SJCRH30 (cell line): ENCODE data around the gene CENPA. TPM values are rescaled to one million over a fixed set of nuclear protein-coding genes. Genes with fewer than 3 reads are reported as not detected.

Experiments used
- DNase-seq, 2 experiments: peaks; one replicate each; pipeline ENCODE4 v3.0.0-alpha.2; 2015 to 2020
- H3K27ac ChIP-seq: fragments of 250-450 bp; sonication (Bioruptor Pico); 2 replicates; pipeline ENCODE4 v1.5.1; 2020; ENCODE audit warnings: mild to moderate bottlenecking, moderate library complexity
- H3K27me3 ChIP-seq: fragments of 250-450 bp; sonication (Bioruptor Pico); 2 replicates; pipeline ENCODE4 v1.5.1; 2020; ENCODE audit warnings: mild to moderate bottlenecking, moderate library complexity
- H3K36me3 ChIP-seq: fragments of 250-450 bp; sonication (Bioruptor Pico); 2 replicates; pipeline ENCODE4 v1.5.1; 2020; ENCODE audit warnings: mild to moderate bottlenecking, moderate library complexity
- H3K4me1 ChIP-seq: fragments of 250-450 bp; sonication (Bioruptor Pico); 2 replicates; pipeline ENCODE4 v1.5.1; 2020; ENCODE audit warnings: mild to moderate bottlenecking, moderate library complexity
- H3K4me3 ChIP-seq: fragments of 250-450 bp; sonication (Bioruptor Pico); 2 replicates; pipeline ENCODE4 v1.5.1; 2020; ENCODE audit warnings: mild to moderate bottlenecking, moderate library complexity
- H3K9me3 ChIP-seq: fragments of 250-450 bp; sonication (Bioruptor Pico); replicated peaks from 2 replicates; pipeline ENCODE4 v1.5.1; 2020; ENCODE audit warnings: mild to moderate bottlenecking, moderate library complexity
- total RNA-seq: library from RNA; depleted of rRNA; stranded (reverse); fragments of >200 nt; shearing (Covaris generic); gene quantifications from 2 replicates; pipeline ENCODE4 v1.2.3, GENCODE V29; 2014; rRNA removed

Gene CENPA
- total RNA-seq, 1 experiment from 2014 or later = 50.2 TPM

DNA sequence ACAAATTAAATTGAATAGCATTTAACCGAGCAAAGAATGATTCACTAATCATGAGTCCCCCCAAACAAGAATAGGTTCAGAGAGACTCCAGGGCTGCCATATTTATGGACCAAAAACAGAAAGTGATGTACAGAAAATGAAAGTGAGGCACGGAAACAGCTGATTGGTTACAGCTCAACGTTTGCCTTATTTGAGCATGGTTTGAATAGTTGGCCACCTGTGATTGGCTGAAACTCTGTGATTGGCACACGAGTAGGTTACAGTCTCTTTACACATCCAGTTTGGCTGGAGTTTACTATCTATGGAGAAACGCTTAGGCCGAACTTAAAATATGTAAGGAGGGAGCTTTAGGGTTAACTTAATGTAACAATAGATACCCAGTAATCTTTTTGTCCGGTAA, 35.1 kb downstream of the CENPA start:
- Histone ChIP-seq H3K4me3 (no peak overlapping the region), H3K4me1 (no peaks in the 10 kb centered on the region), H3K27ac (no peak overlapping the region), H3K36me3 (no peaks in the 10 kb centered on the region), H3K9me3 (no peaks in the 10 kb centered on the region), H3K27me3 (peaks cover 9% of the 10 kb centered on the region; the same call in 1 of the 2 replicates)
- no peak for DNase-seq

DNA sequence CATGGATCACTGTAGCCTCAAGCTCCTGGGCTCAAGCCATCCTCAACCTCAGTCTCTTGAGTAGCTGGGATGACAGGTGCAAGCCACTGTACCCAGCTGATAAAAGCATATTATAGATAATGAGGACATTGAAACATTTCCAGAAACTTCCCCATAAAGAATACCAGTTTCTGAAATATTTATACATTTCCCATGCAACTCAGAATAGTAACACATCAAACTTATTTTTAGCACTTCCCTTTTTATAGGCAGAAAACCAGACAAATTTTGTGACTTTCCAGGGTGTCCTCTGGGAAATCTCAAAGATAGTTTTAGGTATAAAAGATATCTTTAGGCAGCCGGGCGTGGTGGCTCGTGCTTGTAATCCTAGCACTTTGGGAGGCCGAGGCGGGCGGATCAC, 37.0 kb downstream of the CENPA start:
- DNase-seq = no peak
- Histone ChIP-seq H3K9me3 (no peaks in the 10 kb centered on the region), H3K36me3 (no peaks in the 10 kb centered on the region), H3K27ac (no peak overlapping the region), H3K4me3 (no peak overlapping the region), H3K4me1 (no peaks in the 10 kb centered on the region), H3K27me3 (peaks cover 5% of the 10 kb centered on the region; the same call in 1 of the 2 replicates)

DNA sequence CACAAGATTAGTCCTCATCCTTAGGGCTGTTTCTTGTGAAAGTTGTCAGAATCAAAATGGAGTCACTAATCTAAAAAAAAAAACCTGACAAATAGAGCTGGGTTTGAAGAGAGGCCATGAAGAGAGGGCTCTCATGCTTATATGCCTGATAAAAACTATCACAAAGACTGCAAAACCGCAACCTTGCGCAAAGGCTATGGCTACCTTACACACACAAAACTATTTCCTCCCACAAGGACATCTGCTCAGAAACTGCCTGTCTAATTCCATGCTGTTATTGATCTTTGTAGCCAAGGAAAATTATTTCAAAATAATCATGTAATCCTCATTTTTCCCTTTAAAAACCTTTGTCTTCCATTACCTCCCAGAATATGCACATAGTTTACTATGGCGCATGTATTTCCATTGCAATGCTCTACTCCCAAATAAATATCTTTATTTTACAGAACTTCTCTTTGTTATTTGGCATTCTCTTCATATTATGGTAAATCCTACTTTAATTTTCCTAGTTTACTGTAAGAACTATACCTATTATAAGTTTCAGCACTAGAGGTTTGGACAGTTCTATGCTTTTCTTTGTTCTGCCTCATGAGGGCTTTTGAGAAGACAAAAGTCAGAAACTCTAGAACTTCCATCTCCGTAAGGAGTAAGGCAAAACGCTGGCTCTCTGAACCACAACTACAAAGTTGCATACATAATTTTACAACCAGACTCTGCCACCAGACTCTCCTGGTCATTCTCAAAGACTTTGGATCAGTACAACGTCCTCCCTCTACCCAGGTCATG, 52.5 kb downstream of the CENPA start:
- H3K27ac ChIP-seq = no peak overlapping the region
- no peak overlapping the region for H3K4me3 ChIP-seq
- H3K36me3 ChIP-seq = no peaks in the 10 kb centered on the region
- DNase-seq = peak in 1 of 2 experiments; percentile 49
- no peaks in the 10 kb centered on the region for H3K9me3 ChIP-seq
- peaks cover 6% of the 10 kb centered on the region for H3K27me3 ChIP-seq
- no peaks in the 10 kb centered on the region for H3K4me1 ChIP-seq

DNA sequence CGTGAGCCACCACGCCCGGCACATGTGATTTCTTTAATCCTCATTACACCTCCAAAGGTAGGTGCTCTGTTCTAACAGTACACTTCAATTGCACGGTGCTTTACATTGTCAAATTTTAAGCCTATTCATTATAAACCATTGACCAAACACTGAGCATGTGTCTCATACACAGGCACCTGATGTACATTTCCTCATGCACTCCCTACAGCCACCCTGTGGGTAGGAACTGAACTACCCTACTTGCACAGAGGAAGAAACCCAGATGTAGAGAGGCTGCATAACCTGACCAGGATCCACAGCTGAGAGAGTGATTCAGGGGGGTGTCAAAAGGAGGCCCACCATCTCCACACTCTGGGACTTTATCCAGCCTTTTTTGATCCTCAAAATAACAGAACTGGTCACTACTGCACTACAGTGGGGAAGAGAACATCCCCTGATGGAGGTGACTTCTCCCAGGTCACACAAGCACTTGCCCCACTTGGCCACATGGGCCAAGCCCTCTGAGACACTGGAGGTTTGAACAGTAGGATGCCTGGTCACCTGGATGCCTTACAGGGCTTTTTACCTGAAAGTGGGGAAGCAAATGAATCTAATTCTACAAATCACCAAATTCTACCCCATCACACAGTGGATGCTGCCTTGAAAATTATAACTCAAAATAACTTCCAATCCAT, 55.2 kb downstream of the CENPA start:
- Histone ChIP-seq H3K27ac (no peak overlapping the region), H3K9me3 (no peaks in the 10 kb centered on the region), H3K4me3 (no peak overlapping the region), H3K27me3 (peaks cover 10% of the 10 kb centered on the region), H3K36me3 (no peaks in the 10 kb centered on the region), H3K4me1 (no peaks in the 10 kb centered on the region)
- no peak for DNase-seq

DNA sequence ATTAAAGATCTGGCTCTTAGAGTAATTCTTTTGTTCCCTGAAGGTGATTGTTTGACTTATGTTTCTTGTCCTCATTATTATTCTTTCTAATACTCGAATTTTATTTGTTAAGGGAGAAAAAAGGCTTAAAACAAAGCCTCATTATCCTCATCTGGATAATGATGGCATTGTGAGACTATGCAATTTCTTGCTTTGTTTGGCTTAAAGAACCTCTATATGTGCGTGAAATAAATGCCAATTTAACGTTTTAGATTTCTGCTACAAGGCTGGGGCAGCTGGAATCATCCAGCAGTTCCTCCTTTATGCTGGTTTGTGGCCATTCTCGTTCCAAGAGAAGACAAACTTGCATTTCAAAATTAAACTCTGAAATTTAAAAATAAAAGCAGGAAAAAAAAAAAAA, 57.2 kb downstream of the CENPA start:
- Histone ChIP-seq H3K36me3 (no peaks in the 10 kb centered on the region), H3K27ac (no peak overlapping the region), H3K27me3 (peaks cover 23% of the 10 kb centered on the region), H3K4me1 (no peaks in the 10 kb centered on the region), H3K4me3 (no peak overlapping the region), H3K9me3 (no peaks in the 10 kb centered on the region)
- no peak for DNase-seq

Other genes starting within 250 kb of the CENPA start
- not detected in 2 replicates for gene CIB4, start 144.7 kb upstream of the CENPA start, total RNA-seq
- 0.02 and 0.08 TPM in 2 replicates for gene KCNK3, start 93.3 kb upstream of the CENPA start, total RNA-seq
- 37.8 and 40.6 TPM in 2 replicates for gene SLC35F6, start 21.8 kb upstream of the CENPA start, total RNA-seq
- 1.2 TPM in 2 replicates for gene DPYSL5, start 62.1 kb downstream of the CENPA start, total RNA-seq
- 0.51 and 0.57 TPM in 2 replicates for gene MAPRE3, start 184.6 kb downstream of the CENPA start, total RNA-seq
- gene TMEM214, start 246.9 kb downstream of the CENPA start, total RNA-seq = 38.0 and 45.2 TPM in 2 replicates